Limb (tissue), 2 donors: ENCODE results near the gene DDAH1.

Experiments used
- DNase-seq, 2 donors: peaks; one replicate each; pipeline ENCODE4 v3.0.0-alpha.2; 2016; ENCODE audit errors: extremely low spot score in 2 of 2

The DDAH1 gene

DNA sequence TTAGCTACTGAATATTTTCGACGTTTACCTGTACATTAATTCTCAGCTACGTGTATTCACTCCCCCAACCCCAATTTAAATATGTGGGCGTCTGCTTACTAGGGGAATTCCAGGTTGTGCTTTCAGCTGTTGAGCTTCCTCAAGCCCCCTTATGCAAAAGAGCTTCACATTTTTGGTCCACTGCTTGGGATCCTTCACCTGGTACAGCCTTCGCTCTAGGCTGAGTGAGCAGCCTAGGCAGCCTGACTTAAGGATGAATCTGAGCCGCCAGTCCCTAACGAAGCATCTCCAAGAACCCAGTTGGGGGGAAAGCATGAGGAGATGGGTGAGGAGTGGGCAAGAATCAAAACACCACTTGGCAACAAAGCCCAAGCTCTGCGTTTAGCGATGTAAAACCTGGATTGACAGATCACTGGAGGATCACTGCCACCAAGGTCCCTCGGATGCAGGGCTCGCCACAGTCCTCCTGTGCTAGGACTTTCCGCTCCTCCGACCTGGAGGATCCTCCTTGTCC, 189.2 kb downstream of the DDAH1 start:
- DNase-seq = no peak

- no peak for DNase-seq
These were observed 189.9 kb downstream of the DDAH1 start for GRCh38 chr1:85274969-85275453.

- DNase-seq = no peak
These were observed 191.6 kb downstream of the DDAH1 start for GRCh38 chr1:85273397-85273796.

- DNase-seq = no peak
These were observed 196.0 kb downstream of the DDAH1 start for GRCh38 chr1:85268801-85269585.
